Measurements from ENCODE around the gene RGS16. TPM values are rescaled to one million over a fixed set of nuclear protein-coding genes. Genes with fewer than 3 reads are reported as not detected.

RGS16 gene
- total RNA-seq, 1 experiment from 2014 or later = 6.5 TPM

GRCh38 chr1:182595641-182596240, 8.4 kb downstream of the RGS16 start:
- H2AFZ ChIP-seq (ENCODE audit: low read depth, low read length, poor library complexity, severe bottlenecking) = peak overlapping the region; percentile 75
- BruUV-seq (replicated peaks) = no TSS peak
- ChIA-PET POLR2A (interaction anchor here (1.5 to 2.3 kb wide), 3 partner anchors 8 to 191 kb away, joined by 4 to 9 read pairs (median 8); partner anchors contain the start of gene RGS16), CTCF (interaction anchor here (0.6 to 17.3 kb wide), 15 partner anchors 8 to 515 kb away, joined by 3 to 412 read pairs (median 4); partner anchors contain the start of genes NPL and RGS16), RAD21 (ENCODE audit: low non-redundant PET in 1 of 2, low total read pairs in 2 of 2, uncharacterized antibody in 2 of 2, unreplicated experiment in 2 of 2) (interaction anchor here (0.6 to 1.6 kb wide), 7 partner anchors 9 to 511 kb away, joined by 3 to 6 read pairs (median 3); partner anchors contain the start of gene RGS16 (in 1 of the 2))
- intact Hi-C loops (cut with micrococcal nuclease) = loop anchor here (2.0 kb wide), 2 partner anchors 149 to 511 kb away; no protein-coding TSS in a partner anchor
- no peak overlapping the region for H3K27ac ChIP-seq (ENCODE audit: low read depth, low read length)
- no peaks in the 10 kb centered on the region for H4K20me1 ChIP-seq (ENCODE audit: insufficient read depth)
- no peak for TF ChIP-seq EZH2 (IDR thresholded peaks at IDR 0.05)
- no peak for TF ChIP-seq ELF1 (IDR thresholded peaks at IDR 0.05; ENCODE audit: borderline replicate concordance, low read depth)
- TF ChIP-seq ZNF274 (IDR thresholded peaks at IDR 0.05; ENCODE audit: low read depth, low read length) = no peak
- TF ChIP-seq, protein P1, sequence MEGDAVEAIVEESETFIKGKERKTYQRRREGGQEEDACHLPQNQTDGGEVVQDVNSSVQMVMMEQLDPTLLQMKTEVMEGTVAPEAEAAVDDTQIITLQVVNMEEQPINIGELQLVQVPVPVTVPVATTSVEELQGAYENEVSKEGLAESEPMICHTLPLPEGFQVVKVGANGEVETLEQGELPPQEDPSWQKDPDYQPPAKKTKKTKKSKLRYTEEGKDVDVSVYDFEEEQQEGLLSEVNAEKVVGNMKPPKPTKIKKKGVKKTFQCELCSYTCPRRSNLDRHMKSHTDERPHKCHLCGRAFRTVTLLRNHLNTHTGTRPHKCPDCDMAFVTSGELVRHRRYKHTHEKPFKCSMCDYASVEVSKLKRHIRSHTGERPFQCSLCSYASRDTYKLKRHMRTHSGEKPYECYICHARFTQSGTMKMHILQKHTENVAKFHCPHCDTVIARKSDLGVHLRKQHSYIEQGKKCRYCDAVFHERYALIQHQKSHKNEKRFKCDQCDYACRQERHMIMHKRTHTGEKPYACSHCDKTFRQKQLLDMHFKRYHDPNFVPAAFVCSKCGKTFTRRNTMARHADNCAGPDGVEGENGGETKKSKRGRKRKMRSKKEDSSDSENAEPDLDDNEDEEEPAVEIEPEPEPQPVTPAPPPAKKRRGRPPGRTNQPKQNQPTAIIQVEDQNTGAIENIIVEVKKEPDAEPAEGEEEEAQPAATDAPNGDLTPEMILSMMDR (IDR thresholded peaks at IDR 0.05 in 2 of 3, conservative IDR thresholded peaks at IDR 0.05 in 1 of 3; ENCODE audit: borderline replicate concordance in 1 of 3, insufficient read depth in 1 of 3, low read depth in 2 of 3, low read length in 2 of 3) = peak; percentile 78 to 93 (median 92)
- TF ChIP-seq POLR2AphosphoS5 (IDR thresholded peaks at IDR 0.05; ENCODE audit: low read depth, low read length) = no peak
- TF ChIP-seq EZH2phosphoT487 (IDR thresholded peaks at IDR 0.05; ENCODE audit: borderline replicate concordance) = no peak
- peak; percentile 80 for TF ChIP-seq RAD21 (IDR thresholded peaks at IDR 0.05; ENCODE audit: low read depth)
- TF ChIP-seq, protein P2, sequence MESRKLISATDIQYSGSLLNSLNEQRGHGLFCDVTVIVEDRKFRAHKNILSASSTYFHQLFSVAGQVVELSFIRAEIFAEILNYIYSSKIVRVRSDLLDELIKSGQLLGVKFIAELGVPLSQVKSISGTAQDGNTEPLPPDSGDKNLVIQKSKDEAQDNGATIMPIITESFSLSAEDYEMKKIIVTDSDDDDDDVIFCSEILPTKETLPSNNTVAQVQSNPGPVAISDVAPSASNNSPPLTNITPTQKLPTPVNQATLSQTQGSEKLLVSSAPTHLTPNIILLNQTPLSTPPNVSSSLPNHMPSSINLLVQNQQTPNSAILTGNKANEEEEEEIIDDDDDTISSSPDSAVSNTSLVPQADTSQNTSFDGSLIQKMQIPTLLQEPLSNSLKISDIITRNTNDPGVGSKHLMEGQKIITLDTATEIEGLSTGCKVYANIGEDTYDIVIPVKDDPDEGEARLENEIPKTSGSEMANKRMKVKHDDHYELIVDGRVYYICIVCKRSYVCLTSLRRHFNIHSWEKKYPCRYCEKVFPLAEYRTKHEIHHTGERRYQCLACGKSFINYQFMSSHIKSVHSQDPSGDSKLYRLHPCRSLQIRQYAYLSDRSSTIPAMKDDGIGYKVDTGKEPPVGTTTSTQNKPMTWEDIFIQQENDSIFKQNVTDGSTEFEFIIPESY (IDR thresholded peaks at IDR 0.05; ENCODE audit: extremely low read depth, insufficient replicate concordance, low read length) = no peak
- H3K9me2 ChIP-seq (ENCODE audit: insufficient read depth) = no peaks in the 10 kb centered on the region
- no peaks in the 10 kb centered on the region for H3K27me3 ChIP-seq (ENCODE audit: insufficient read depth, low read length)
- peak; percentile 43 for DNase-seq (ENCODE audit: low read depth, low spot score)
- H3K4me1 ChIP-seq (ENCODE audit: control insufficient read depth in 1 of 2, insufficient read depth in 2 of 2, low read length in 2 of 2) = no peaks in the 10 kb centered on the region
- ATAC-seq = peak; percentile 86
- peaks cover 8 to 13% of the 10 kb centered on the region in 2 experiments; a peak in 3 of 4 replicates for H3K36me3 ChIP-seq (ENCODE audit: control insufficient read depth in 1 of 2, insufficient read depth in 2 of 2, low read length in 2 of 2)
- H3K9me3 ChIP-seq (ENCODE audit: control insufficient read depth in 1 of 2, insufficient read depth in 1 of 2, low read depth in 1 of 2, low read length in 2 of 2) = no peaks in the 10 kb centered on the region
- H3K9ac ChIP-seq (ENCODE audit: low read length) = no peak overlapping the region
- no peaks in the 10 kb centered on the region for H3K79me2 ChIP-seq (ENCODE audit: insufficient read depth, low read length)
- no peak overlapping the region for H3K4me3 ChIP-seq (replicated peaks in 1 of 2; ENCODE audit: low read depth in 1 of 2, low read length in 2 of 2)
- H3K4me2 ChIP-seq (ENCODE audit: low read length) = 0 out of 2 replicates have a peak overlapping the region, but pooled peaks have one; percentile 8

All from HCT116 (cell line).